GM12865 (cell line): ENCODE results near the gene RBFOX1.

Experiments
- DNase-seq: peaks from one replicate; pipeline ENCODE4 v3.0.0; 2010; ENCODE audit warnings: low read depth
- H3K4me3 ChIP-seq: 2 replicates; pipeline ENCODE4 v1.5.1; 2011; ENCODE audit warnings: mild to moderate bottlenecking, low read depth, low read length, control low read depth
- CTCF ChIP-seq: IDR thresholded peaks from 2 replicates; pipeline ENCODE4 v1.5.1; 2011; ENCODE audit warnings: low read length, control low read depth, low read depth, inconsistent platforms; ENCODE audit not compliant: insufficient read depth; ENCODE audit errors: missing control alignments

The RBFOX1 gene

GRCh38 chr16:7518158-7518557 lies 185.5 kb downstream of the RBFOX1 start:
- no peak overlapping the region for H3K4me3 ChIP-seq
- TF ChIP-seq CTCF = no peak
- DNase-seq = no peak

GRCh38 chr16:7521834-7522233 lies 189.2 kb downstream of the RBFOX1 start:
- DNase-seq = no peak
- TF ChIP-seq CTCF = no peak
- H3K4me3 ChIP-seq = no peak overlapping the region

GRCh38 chr16:7524419-7524818 lies 191.8 kb downstream of the RBFOX1 start:
- DNase-seq = no peak
- TF ChIP-seq CTCF = no peak
- H3K4me3 ChIP-seq = no peak overlapping the region

GRCh38 chr16:7526736-7527135 lies 194.1 kb downstream of the RBFOX1 start:
- TF ChIP-seq CTCF = no peak
- DNase-seq = no peak
- H3K4me3 ChIP-seq = no peak overlapping the region

- DNase-seq = no peak
- no peak for TF ChIP-seq CTCF
- H3K4me3 ChIP-seq = no peak overlapping the region
Observed at GRCh38 chr16:7532534-7532933, 199.9 kb downstream of the RBFOX1 start.

GRCh38 chr16:7534749-7535148 lies 202.1 kb downstream of the RBFOX1 start:
- TF ChIP-seq CTCF = no peak
- no peak for DNase-seq
- H3K4me3 ChIP-seq = no peak overlapping the region

- TF ChIP-seq CTCF = no peak
- no peak overlapping the region for H3K4me3 ChIP-seq
- DNase-seq = no peak
Observed at GRCh38 chr16:7541026-7541425, 208.4 kb downstream of the RBFOX1 start.
